Measurements from ENCODE around the gene RALGDS.
A peak's percentile ranks its signal among the peaks of the same experiment; 100 is the strongest.

The RALGDS gene

DNA sequence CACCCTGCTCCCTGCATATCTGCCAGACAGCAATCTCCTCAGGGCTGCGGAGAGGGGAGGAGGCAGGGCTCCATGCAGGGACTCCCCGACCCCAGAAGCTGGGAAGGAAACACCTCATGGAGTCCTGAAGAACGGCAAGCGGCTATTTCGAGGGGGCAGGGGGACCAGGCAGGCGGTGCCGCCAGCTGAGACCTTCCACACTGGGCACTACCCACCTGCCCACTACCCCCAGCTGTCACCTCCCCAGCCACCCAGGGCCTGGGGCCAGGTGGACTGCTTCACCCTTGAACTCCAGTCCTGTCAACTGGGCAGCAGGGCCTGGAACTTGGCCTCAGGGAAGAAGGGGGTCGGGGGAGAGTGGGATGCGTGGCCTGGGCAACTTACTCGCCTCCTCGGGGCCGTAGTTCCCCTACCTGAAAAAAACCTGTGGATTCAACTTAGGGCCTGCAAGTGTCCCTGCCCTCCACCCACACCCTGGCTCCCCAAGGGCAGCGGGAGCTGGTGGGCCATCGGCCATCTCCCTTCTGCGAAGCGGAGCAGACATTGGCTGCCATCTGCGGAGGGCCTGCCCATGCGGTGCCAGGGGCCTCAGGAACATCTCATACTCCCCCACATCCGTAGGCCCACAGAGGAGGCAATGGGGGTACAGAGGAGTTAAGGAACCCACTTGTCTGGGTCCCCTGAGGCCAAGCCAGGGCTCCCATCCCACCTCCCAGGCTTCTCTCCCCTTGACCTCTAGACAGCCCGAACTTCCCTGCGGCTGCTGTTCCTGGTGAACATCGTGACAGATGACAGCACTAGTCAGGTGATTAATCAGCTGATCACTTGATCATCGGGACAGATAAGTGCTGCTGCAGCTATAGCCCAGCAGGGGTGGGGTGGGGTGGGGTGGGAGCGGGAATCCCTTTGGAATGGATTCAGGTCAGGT is 18.5 kb upstream of the RALGDS start:
- TF ChIP-seq TCF12 (IDR thresholded peaks at IDR 0.05; ENCODE audit: low read depth) = no peak
- TF ChIP-seq EP300 (IDR thresholded peaks at IDR 0.05; ENCODE audit: borderline replicate concordance) = no peak
- TF ChIP-seq EGR1 (IDR thresholded peaks at IDR 0.05) = no peak
- TF ChIP-seq, protein P1, sequence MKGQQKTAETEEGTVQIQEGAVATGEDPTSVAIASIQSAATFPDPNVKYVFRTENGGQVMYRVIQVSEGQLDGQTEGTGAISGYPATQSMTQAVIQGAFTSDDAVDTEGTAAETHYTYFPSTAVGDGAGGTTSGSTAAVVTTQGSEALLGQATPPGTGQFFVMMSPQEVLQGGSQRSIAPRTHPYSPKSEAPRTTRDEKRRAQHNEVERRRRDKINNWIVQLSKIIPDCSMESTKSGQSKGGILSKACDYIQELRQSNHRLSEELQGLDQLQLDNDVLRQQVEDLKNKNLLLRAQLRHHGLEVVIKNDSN (IDR thresholded peaks at IDR 0.05) = no peak
- TF ChIP-seq, protein P2, sequence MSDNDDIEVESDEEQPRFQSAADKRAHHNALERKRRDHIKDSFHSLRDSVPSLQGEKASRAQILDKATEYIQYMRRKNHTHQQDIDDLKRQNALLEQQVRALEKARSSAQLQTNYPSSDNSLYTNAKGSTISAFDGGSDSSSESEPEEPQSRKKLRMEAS (IDR thresholded peaks at IDR 0.05) = no peak
- no peak for TF ChIP-seq CREB1 (IDR thresholded peaks at IDR 0.05; ENCODE audit: low read depth)
- TF ChIP-seq ZBTB7A (IDR thresholded peaks at IDR 0.05; ENCODE audit: low read depth) = no peak
- no peak for TF ChIP-seq FOXM1 (IDR thresholded peaks at IDR 0.05; ENCODE audit: borderline replicate concordance, low read depth)
- no peak for TF ChIP-seq TEAD4 (IDR thresholded peaks at IDR 0.05)
- no peak for TF ChIP-seq CEBPB (IDR thresholded peaks at IDR 0.05)
- no peak for TF ChIP-seq TAF1 (IDR thresholded peaks at IDR 0.05; ENCODE audit: low read depth)
- TF ChIP-seq, protein P3, sequence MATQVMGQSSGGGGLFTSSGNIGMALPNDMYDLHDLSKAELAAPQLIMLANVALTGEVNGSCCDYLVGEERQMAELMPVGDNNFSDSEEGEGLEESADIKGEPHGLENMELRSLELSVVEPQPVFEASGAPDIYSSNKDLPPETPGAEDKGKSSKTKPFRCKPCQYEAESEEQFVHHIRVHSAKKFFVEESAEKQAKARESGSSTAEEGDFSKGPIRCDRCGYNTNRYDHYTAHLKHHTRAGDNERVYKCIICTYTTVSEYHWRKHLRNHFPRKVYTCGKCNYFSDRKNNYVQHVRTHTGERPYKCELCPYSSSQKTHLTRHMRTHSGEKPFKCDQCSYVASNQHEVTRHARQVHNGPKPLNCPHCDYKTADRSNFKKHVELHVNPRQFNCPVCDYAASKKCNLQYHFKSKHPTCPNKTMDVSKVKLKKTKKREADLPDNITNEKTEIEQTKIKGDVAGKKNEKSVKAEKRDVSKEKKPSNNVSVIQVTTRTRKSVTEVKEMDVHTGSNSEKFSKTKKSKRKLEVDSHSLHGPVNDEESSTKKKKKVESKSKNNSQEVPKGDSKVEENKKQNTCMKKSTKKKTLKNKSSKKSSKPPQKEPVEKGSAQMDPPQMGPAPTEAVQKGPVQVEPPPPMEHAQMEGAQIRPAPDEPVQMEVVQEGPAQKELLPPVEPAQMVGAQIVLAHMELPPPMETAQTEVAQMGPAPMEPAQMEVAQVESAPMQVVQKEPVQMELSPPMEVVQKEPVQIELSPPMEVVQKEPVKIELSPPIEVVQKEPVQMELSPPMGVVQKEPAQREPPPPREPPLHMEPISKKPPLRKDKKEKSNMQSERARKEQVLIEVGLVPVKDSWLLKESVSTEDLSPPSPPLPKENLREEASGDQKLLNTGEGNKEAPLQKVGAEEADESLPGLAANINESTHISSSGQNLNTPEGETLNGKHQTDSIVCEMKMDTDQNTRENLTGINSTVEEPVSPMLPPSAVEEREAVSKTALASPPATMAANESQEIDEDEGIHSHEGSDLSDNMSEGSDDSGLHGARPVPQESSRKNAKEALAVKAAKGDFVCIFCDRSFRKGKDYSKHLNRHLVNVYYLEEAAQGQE (IDR thresholded peaks at IDR 0.05; ENCODE audit: low read depth) = no peak
- TF ChIP-seq NFIC (IDR thresholded peaks at IDR 0.05) = no peak
- TF ChIP-seq RAD21 (IDR thresholded peaks at IDR 0.05; ENCODE audit: low read depth) = no peak
- no peak for TF ChIP-seq YY1 (IDR thresholded peaks at IDR 0.05; ENCODE audit: low read depth)

DNA sequence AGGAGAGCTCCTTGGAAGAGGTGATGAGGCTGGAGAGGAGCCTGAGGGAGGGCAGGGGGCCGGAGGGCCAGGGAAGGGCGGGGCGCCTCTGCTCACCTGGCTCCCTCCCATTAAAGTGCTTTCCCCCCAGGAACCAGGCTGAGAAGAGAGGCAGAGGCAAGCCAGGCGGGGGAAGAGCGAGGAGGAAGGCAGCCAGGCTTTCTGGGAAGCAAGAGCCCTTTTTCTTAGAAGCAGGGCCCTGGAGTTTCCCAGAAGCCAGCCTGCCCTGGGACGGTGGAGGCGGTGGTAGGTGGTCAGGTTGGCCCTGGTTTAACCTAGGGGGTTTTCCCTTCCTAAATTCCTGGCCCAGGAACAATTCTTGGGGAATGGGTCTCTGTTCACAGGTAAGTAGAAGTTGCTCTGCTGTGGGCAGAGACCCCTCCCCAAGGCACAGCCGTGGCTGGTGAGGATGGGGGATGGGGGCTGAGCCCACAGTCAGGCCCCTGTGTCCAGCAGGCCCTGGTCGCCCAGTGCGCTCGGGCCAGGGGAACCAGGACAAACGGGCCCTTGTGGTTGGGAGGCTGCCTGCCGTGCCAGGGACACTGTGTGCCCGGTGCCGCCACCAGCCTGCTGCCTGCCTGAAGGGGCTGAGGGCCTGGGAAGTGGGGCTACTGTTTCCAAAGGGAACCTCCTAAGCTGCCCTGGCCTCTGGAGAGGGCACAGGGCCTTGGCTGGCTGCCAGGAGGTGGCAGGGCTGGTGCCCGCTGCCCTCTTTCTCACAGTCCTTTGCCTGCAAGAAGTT is 16.6 kb upstream of the RALGDS start:
- no peak for TF ChIP-seq TCF12 (IDR thresholded peaks at IDR 0.05; ENCODE audit: low read depth)
- peak; percentile 28; the same call in 1 of the 2 replicates for TF ChIP-seq NFIC (IDR thresholded peaks at IDR 0.05)
- TF ChIP-seq, protein P2 (IDR thresholded peaks at IDR 0.05) = no peak
- no peak for TF ChIP-seq TEAD4 (IDR thresholded peaks at IDR 0.05)

DNA sequence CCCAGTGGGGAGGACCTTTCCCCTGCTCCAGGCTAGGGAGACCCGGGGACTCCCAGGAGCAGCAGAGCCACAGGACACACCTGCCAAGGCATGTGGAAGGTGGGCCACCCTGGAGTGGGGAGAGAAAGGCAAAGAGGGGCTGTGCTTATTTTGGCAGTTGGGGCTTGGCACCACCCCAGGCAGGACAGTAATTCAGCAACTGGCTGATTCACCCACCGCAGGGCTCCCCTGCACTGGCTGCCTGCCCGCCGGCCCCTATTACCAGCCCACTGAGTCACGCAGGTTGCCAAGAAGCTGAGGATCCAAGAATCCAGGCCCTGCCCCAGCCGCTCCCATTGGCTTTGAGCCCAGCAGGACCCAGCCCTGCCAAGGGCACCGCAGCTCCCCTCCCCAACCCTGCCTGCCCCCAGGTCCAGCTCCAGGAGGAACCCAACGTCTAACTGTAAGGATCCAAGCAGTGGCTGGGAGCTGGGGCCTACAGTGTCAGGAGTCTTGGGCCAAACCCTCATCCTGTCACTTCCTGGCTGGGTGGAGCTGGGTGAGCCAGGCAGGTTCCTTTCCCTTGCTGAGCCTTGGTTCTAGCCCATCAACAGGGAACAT is 14.2 kb upstream of the RALGDS start:
- TF ChIP-seq, protein P3 (IDR thresholded peaks at IDR 0.05; ENCODE audit: low read depth) = no peak
- TF ChIP-seq, protein P2 (IDR thresholded peaks at IDR 0.05) = peak; percentile 53; the same call in 1 of the 2 replicates
- TF ChIP-seq EGR1 (IDR thresholded peaks at IDR 0.05) (no peak), TEAD4 (IDR thresholded peaks at IDR 0.05) (peak; percentile 63), TCF12 (IDR thresholded peaks at IDR 0.05; ENCODE audit: low read depth) (peak; percentile 77), FOXM1 (IDR thresholded peaks at IDR 0.05; ENCODE audit: borderline replicate concordance, low read depth) (peak; percentile 47; the same call in 1 of the 2 replicates), ZBTB7A (IDR thresholded peaks at IDR 0.05; ENCODE audit: low read depth) (peak; percentile 37; the same call in 1 of the 2 replicates), NFIC (IDR thresholded peaks at IDR 0.05) (peak; percentile 97), EP300 (IDR thresholded peaks at IDR 0.05; ENCODE audit: borderline replicate concordance) (peak; percentile 55)

DNA sequence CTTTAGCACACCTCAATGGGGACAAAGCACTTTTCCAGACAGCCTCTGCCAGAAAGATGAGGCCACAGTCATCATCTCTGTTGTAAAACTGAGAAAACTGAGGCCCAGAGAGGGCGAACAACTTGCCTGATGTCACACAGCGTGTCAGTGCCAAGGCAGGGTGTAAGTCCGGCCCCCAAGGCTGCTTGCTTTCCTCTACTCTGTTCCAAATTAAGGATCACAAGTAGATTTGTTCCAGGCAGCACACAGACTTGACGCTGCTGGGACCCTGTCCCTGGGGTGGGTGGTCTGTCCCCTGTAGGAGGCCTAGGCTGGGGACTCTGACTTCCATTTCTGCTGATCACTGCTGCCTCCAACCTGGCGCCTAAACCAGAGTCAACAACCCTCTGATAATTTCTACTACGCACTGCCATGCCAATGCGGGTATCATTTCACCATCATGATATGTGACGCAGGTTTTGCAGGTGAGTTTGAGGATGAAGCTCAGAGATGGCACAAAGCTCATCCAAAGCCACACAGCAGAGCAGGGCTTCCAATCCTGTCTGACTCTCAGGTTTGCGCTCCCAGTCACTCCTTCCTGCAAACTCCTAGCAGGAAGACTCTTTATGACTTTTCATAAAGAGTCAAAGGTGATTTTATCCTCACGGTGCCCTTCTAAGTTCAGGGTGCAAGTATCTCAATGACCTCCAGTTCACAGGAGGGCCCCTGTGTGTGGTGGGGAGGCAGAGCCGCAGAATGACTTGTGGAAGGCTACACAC is 13.5 kb upstream of the RALGDS start:
- TF ChIP-seq, protein P1 (IDR thresholded peaks at IDR 0.05) = no peak
- TF ChIP-seq FOXM1 (IDR thresholded peaks at IDR 0.05; ENCODE audit: borderline replicate concordance, low read depth) (no peak), EP300 (IDR thresholded peaks at IDR 0.05; ENCODE audit: borderline replicate concordance) (no peak), TAF1 (IDR thresholded peaks at IDR 0.05; ENCODE audit: low read depth) (no peak), TCF12 (IDR thresholded peaks at IDR 0.05; ENCODE audit: low read depth) (no peak), YY1 (IDR thresholded peaks at IDR 0.05; ENCODE audit: low read depth) (no peak), ZBTB7A (IDR thresholded peaks at IDR 0.05; ENCODE audit: low read depth) (no peak), NFIC (IDR thresholded peaks at IDR 0.05) (no peak), EGR1 (IDR thresholded peaks at IDR 0.05) (no peak), CEBPB (IDR thresholded peaks at IDR 0.05) (no peak), RAD21 (IDR thresholded peaks at IDR 0.05; ENCODE audit: low read depth) (no peak)
- TF ChIP-seq, protein P2 (IDR thresholded peaks at IDR 0.05) = no peak
